ENCODE results near the gene KNSTRN. TPM values are rescaled to one million over a fixed set of nuclear protein-coding genes. Genes with fewer than 3 reads are reported as not detected.
A peak's percentile ranks its signal among the peaks of the same experiment; 100 is the strongest.

Gene KNSTRN
- polyA plus RNA-seq, 1 donor: 21.3 TPM

- DNase-seq: peak; percentile 95 to 98
- Histone ChIP-seq H3K27ac (ENCODE audit: low read length) (peak overlapping the region; percentile 99), H3K36me3 (ENCODE audit: control insufficient read depth, insufficient read depth, low read length) (no peaks in the 10 kb centered on the region), H3K27me3 (ENCODE audit: control insufficient read depth, insufficient read depth, low read length) (no peaks in the 10 kb centered on the region), H3K4me3 (ENCODE audit: low read length) (no peak overlapping the region), H3K9me3 (ENCODE audit: control insufficient read depth, low read depth, low read length) (no peaks in the 10 kb centered on the region), H3K4me1 (ENCODE audit: control insufficient read depth, insufficient read depth, low read length) (peaks cover 90% of the 10 kb centered on the region)
- no CpG with 5 or more reads among the region's 6 CpGs for WGBS (ENCODE audit: insufficient coverage, low lambda C conversion rate)
Observed at GRCh38 chr15:40345867-40346578, 36.5 kb upstream of the KNSTRN start.

- peak overlapping the region; percentile 99 for H3K27ac ChIP-seq (ENCODE audit: low read length)
- H3K27me3 ChIP-seq (ENCODE audit: control insufficient read depth, insufficient read depth, low read length): no peaks in the 10 kb centered on the region
- no peak overlapping the region for H3K4me3 ChIP-seq (ENCODE audit: low read length)
- no peaks in the 10 kb centered on the region for H3K36me3 ChIP-seq (ENCODE audit: control insufficient read depth, insufficient read depth, low read length)
- 18% methylated on average over 2 of the region's 15 CpGs for WGBS (ENCODE audit: insufficient coverage, low lambda C conversion rate)
- no peaks in the 10 kb centered on the region for H3K9me3 ChIP-seq (ENCODE audit: control insufficient read depth, low read depth, low read length)
- H3K4me1 ChIP-seq (ENCODE audit: control insufficient read depth, insufficient read depth, low read length): peaks cover 82% of the 10 kb centered on the region
- peak in 1 of 2 donors; percentile 54 for DNase-seq
Observed at GRCh38 chr15:40346579-40347558, 35.7 kb upstream of the KNSTRN start.

- Histone ChIP-seq H3K36me3 (ENCODE audit: control insufficient read depth, insufficient read depth, low read length) (peaks cover under 1% of the 10 kb centered on the region), H3K9me3 (ENCODE audit: control insufficient read depth, low read depth, low read length) (no peaks in the 10 kb centered on the region), H3K4me3 (ENCODE audit: low read length) (no peak overlapping the region), H3K4me1 (ENCODE audit: control insufficient read depth, insufficient read depth, low read length) (peaks cover 75% of the 10 kb centered on the region), H3K27ac (ENCODE audit: low read length) (peak overlapping the region; percentile 99), H3K27me3 (ENCODE audit: control insufficient read depth, insufficient read depth, low read length) (no peaks in the 10 kb centered on the region)
- WGBS (ENCODE audit: insufficient coverage, low lambda C conversion rate): no CpG with 5 or more reads among the region's 11 CpGs
- peak; percentile 91 to 96 for DNase-seq
Observed at GRCh38 chr15:40347559-40348473, 34.7 kb upstream of the KNSTRN start.

- Histone ChIP-seq H3K9me3 (ENCODE audit: control insufficient read depth, low read depth, low read length) (no peaks in the 10 kb centered on the region), H3K4me1 (ENCODE audit: control insufficient read depth, insufficient read depth, low read length) (peaks cover 69% of the 10 kb centered on the region), H3K36me3 (ENCODE audit: control insufficient read depth, insufficient read depth, low read length) (peaks cover 5% of the 10 kb centered on the region), H3K27me3 (ENCODE audit: control insufficient read depth, insufficient read depth, low read length) (no peaks in the 10 kb centered on the region), H3K4me3 (ENCODE audit: low read length) (no peak overlapping the region), H3K27ac (ENCODE audit: low read length) (peak overlapping the region; percentile 99)
- WGBS (ENCODE audit: insufficient coverage, low lambda C conversion rate): no CpG with 5 or more reads among the region's 5 CpGs
- no peak for DNase-seq
Observed at GRCh38 chr15:40348474-40348870, 34.0 kb upstream of the KNSTRN start.

- peak overlapping the region; percentile 99 for H3K27ac ChIP-seq (ENCODE audit: low read length)
Observed at GRCh38 chr15:40349163-40349562, 33.4 kb upstream of the KNSTRN start.

GRCh38 chr15:40352281-40352901, 30.1 kb upstream of the KNSTRN start:
- peak overlapping the region; percentile 68 for H3K4me3 ChIP-seq (ENCODE audit: low read length)
- no CpG with 5 or more reads among the region's 7 CpGs for WGBS (ENCODE audit: insufficient coverage, low lambda C conversion rate)

More at GRCh38 chr15:40349163-40349562, 33.4 kb upstream of the KNSTRN start:
- peaks cover 67% of the 10 kb centered on the region for H3K4me1 ChIP-seq (ENCODE audit: control insufficient read depth, insufficient read depth, low read length)
- H3K27me3 ChIP-seq (ENCODE audit: control insufficient read depth, insufficient read depth, low read length): no peaks in the 10 kb centered on the region
- WGBS (ENCODE audit: insufficient coverage, low lambda C conversion rate): no CpG with 5 or more reads among the region's 5 CpGs
- DNase-seq: peak; percentile 64 to 86
- no peaks in the 10 kb centered on the region for H3K9me3 ChIP-seq (ENCODE audit: control insufficient read depth, low read depth, low read length)
- H3K36me3 ChIP-seq (ENCODE audit: control insufficient read depth, insufficient read depth, low read length): peaks cover 7% of the 10 kb centered on the region
- H3K4me3 ChIP-seq (ENCODE audit: low read length): no peak overlapping the region

GRCh38 chr15:40353697-40354096, 28.8 kb upstream of the KNSTRN start:
- no CpG with 5 or more reads among the region's 5 CpGs for WGBS (ENCODE audit: insufficient coverage, low lambda C conversion rate)
- Histone ChIP-seq H3K27me3 (ENCODE audit: control insufficient read depth, insufficient read depth, low read length) (no peaks in the 10 kb centered on the region), H3K9me3 (ENCODE audit: control insufficient read depth, low read depth, low read length) (no peaks in the 10 kb centered on the region), H3K4me3 (ENCODE audit: low read length) (peak overlapping the region; percentile 68), H3K4me1 (ENCODE audit: control insufficient read depth, insufficient read depth, low read length) (peaks cover 60% of the 10 kb centered on the region), H3K27ac (ENCODE audit: low read length) (peak overlapping the region; percentile 99), H3K36me3 (ENCODE audit: control insufficient read depth, insufficient read depth, low read length) (peaks cover 33% of the 10 kb centered on the region)
- DNase-seq: peak; percentile 90 to 95

More at GRCh38 chr15:40352281-40352901, 30.1 kb upstream of the KNSTRN start:
- peak overlapping the region; percentile 99 for H3K27ac ChIP-seq (ENCODE audit: low read length)
- H3K27me3 ChIP-seq (ENCODE audit: control insufficient read depth, insufficient read depth, low read length): no peaks in the 10 kb centered on the region
- no peaks in the 10 kb centered on the region for H3K9me3 ChIP-seq (ENCODE audit: control insufficient read depth, low read depth, low read length)
- peak in 1 of 2 donors; percentile 65 for DNase-seq
- H3K36me3 ChIP-seq (ENCODE audit: control insufficient read depth, insufficient read depth, low read length): peaks cover 33% of the 10 kb centered on the region
- peaks cover 65% of the 10 kb centered on the region for H3K4me1 ChIP-seq (ENCODE audit: control insufficient read depth, insufficient read depth, low read length)

GRCh38 chr15:40354408-40355171, 27.9 kb upstream of the KNSTRN start:
- Histone ChIP-seq H3K4me3 (ENCODE audit: low read length) (peak overlapping the region; percentile 21), H3K27ac (ENCODE audit: low read length) (peak overlapping the region; percentile 63), H3K9me3 (ENCODE audit: control insufficient read depth, low read depth, low read length) (no peaks in the 10 kb centered on the region), H3K4me1 (ENCODE audit: control insufficient read depth, insufficient read depth, low read length) (peaks cover 52% of the 10 kb centered on the region), H3K36me3 (ENCODE audit: control insufficient read depth, insufficient read depth, low read length) (peaks cover 33% of the 10 kb centered on the region), H3K27me3 (ENCODE audit: control insufficient read depth, insufficient read depth, low read length) (no peaks in the 10 kb centered on the region)
- no peak for DNase-seq
- 20% methylated on average over 3 of the region's 9 CpGs for WGBS (ENCODE audit: insufficient coverage, low lambda C conversion rate)

- Histone ChIP-seq H3K27ac (ENCODE audit: low read length) (no peak overlapping the region), H3K4me3 (ENCODE audit: low read length) (no peak overlapping the region), H3K27me3 (ENCODE audit: control insufficient read depth, insufficient read depth, low read length) (no peaks in the 10 kb centered on the region), H3K9me3 (ENCODE audit: control insufficient read depth, low read depth, low read length) (no peaks in the 10 kb centered on the region), H3K4me1 (ENCODE audit: control insufficient read depth, insufficient read depth, low read length) (peaks cover 42% of the 10 kb centered on the region), H3K36me3 (ENCODE audit: control insufficient read depth, insufficient read depth, low read length) (peaks cover 33% of the 10 kb centered on the region)
- no CpG with 5 or more reads among the region's 5 CpGs for WGBS (ENCODE audit: insufficient coverage, low lambda C conversion rate)
- no peak for DNase-seq
Observed at GRCh38 chr15:40355976-40356585, 26.4 kb upstream of the KNSTRN start.

All from large intestine (tissue), 3 donors.